Thyroid gland (tissue), 4 donors: ENCODE data around the gene FGD3. TPM values are rescaled to one million over a fixed set of nuclear protein-coding genes. Genes with fewer than 3 reads are reported as not detected.
A peak's percentile ranks its signal among the peaks of the same experiment; 100 is the strongest.

Source experiments
- DNase-seq, 2 donors: peaks; one replicate each; pipeline ENCODE4 v3.0.0-alpha.2; 2019
- H3K27ac ChIP-seq, 3 donors: fragments of 200-600 bp; sonication (generic); 1 replicate in 2 of 3; 2 replicates in 1 of 3; pipeline ENCODE4 v1.5.1; 2016 to 2019; ENCODE audit warnings: mild to moderate bottlenecking in 1 of 3, moderate library complexity in 1 of 3
- H3K27me3 ChIP-seq: fragments of 200-600 bp; sonication (generic); one replicate; pipeline ENCODE4 v1.5.1; 2019
- H3K36me3 ChIP-seq, 2 donors: fragments of 200-600 bp; sonication (generic); one replicate each; pipeline ENCODE4 v1.5.1; 2016 to 2019
- H3K4me1 ChIP-seq, 2 donors: fragments of 200-600 bp; sonication (generic); one replicate each; pipeline ENCODE4 v1.5.1; 2017 to 2019
- H3K4me3 ChIP-seq, 3 donors: fragments of 200-600 bp; sonication (generic); replicated peaks in 1 of 3; 1 replicate in 2 of 3; 2 replicates in 1 of 3; pipeline ENCODE4 v1.5.1; 2016; ENCODE audit warnings: mild to moderate bottlenecking in 1 of 3
- H3K9me3 ChIP-seq: fragments of 200-600 bp; sonication (generic); one replicate; pipeline ENCODE4 v1.5.1; 2017
- CTCF ChIP-seq, 6 experiments: fragments of 200-600 bp in 3 of 6; fragments of 450-650 bp in 3 of 6; sonication (generic) in 3 of 6; IDR thresholded peaks; one replicate each; pipeline ENCODE4 v1.5.1; 2016 to 2019; ENCODE audit warnings: antibody characterized with exemption in 6 of 6, mild to moderate bottlenecking in 2 of 6, inconsistent platforms in 1 of 6, moderate library complexity in 1 of 6
- POLR2A ChIP-seq, 2 donors: fragments of 450-650 bp; IDR thresholded peaks; one replicate each; pipeline ENCODE4 v1.6.1; 2017; ENCODE audit warnings: antibody characterized with exemption in 2 of 2, mild to moderate bottlenecking in 2 of 2, moderate library complexity in 1 of 2
- WGBS, 2 donors: methylation state at CpG; one replicate each; pipeline ENCODE4 v1.1.5; 2017; 5-methylcytosine and 5-hydroxymethylcytosine counted together
- intact Hi-C: fragments of 100-400 bp; cut with DNase I; formaldehyde crosslinking; loops from one replicate; pipeline ENCODE4 v1.15.1; 2023
- total RNA-seq, 4 donors: library from RNA; depleted of rRNA; stranded (reverse); fragments of >200 nt; gene quantifications; one replicate each; pipeline ENCODE4 v1.2.3, GENCODE V29; 2016

Gene FGD3
- total RNA-seq, 4 donors from 2014 or later: 5.2 to 6.6 (median 5.6) TPM

GRCh38 chr9:93057703-93058354, 110.5 kb downstream of the FGD3 start:
- Histone ChIP-seq H3K27ac (peak overlapping the region; percentile 74 to 79 (median 77)), H3K27me3 (no peaks in the 10 kb centered on the region), H3K36me3 (no peaks in the 10 kb centered on the region), H3K4me3 (peak overlapping the region in 1 of 3 donors; percentile 52), H3K4me1 (peaks cover 34 to 50% of the 10 kb centered on the region in 2 donors), H3K9me3 (no peaks in the 10 kb centered on the region)
- intact Hi-C loops: no loop called here
- TF ChIP-seq CTCF (IDR thresholded peaks at IDR 0.05) (no peak), POLR2A (IDR thresholded peaks at IDR 0.05) (no peak)
- no peak for DNase-seq
- WGBS, 2 donors: 45 to 47% methylated on average over 14 of the region's 14 CpGs

DNA sequence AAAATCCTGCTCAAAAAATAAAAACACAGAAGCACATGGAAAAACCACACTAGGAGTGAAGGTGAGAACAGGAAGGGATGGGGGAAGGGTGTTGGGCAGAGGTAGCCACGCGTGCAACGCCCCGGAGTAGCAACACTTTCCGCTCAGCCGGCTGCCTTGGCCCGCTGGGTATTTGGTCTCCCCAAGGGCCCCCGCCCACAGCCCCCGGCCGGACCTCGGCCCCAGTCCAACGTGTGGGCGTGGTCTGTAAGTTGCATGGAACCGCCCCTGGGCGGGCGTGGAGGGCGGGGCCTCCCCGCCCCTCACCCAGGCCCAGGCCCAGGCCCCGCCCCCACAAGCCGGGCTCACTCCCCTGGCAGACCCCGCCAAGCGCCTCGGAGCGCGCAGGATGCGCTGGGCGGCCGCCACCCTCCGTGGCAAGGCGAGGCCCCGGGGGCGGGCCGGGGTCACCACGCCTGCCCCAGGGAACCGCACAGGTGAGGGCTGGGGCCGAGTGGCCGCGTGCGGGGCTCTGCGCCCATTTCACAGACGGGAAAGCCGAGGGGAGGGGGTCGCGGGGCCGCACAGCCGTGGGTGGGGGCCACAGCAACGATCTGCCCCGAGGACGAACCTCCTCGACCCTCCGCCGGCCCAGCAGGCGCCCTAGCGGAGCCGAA, 111.2 kb downstream of the FGD3 start, which contains the start of gene SUSD3:
TSS of gene SUSD3 (plus strand) at position 347 of the 656 bp plus-strand sequence. CDS start at position 389, 42 bp downstream.
- intact Hi-C loops: no loop called here
- WGBS, 2 donors: 1 to 2% methylated on average over 7 to 11 of the region's 55 CpGs
- Histone ChIP-seq H3K4me3 (peak within 1 kb of the TSS; percentile 3 to 52 (median 12)), H3K9me3 (no peaks in the 10 kb centered on the region), H3K4me1 (peaks cover 28 to 43% of the 10 kb centered on the region in 2 donors), H3K27me3 (no peaks in the 10 kb centered on the region), H3K27ac (peak within 1 kb of the TSS; percentile 74 to 79 (median 77)), H3K36me3 (no peaks in the 10 kb centered on the region)
- DNase-seq: peak; percentile 96 to 97
- TF ChIP-seq POLR2A (IDR thresholded peaks at IDR 0.05): peak in 1 of 2 donors; percentile 23
- TF ChIP-seq CTCF (IDR thresholded peaks at IDR 0.05): no peak

DNA sequence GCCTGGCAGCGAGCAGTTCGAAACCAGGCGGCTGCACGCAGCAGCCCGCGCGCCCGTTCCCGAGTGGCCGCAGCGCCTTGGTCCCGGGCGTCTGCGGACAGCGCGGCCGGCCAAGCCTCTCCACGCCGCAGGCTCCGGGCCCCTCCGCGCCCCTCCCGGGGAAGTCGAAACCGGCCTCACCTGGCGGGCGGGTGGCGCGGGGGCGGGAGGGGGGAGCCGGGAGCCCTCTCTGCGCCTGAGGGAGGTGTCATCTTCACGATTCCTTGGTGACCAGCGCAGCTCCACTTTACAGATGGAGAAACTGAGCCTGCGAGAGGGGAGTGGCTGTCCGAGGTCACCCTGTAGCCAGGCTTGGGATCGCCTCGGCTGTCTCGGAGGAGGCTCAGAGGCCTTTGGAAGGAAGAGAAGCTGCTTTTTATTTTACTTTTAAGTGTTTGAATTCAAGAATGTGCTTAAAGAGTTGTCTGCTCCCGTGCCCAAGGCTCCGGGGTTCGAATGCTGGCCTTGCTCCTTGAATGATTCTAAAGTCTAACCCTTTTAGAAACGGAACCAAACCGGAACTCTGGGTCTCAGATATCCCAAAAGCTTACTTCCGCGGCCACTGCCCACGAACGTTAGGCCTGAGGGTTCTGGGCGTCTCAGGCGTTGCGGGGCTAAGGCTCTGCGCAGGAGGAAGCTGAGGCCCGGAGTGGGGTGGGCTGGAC, 111.8 kb downstream of the FGD3 start:
- TF ChIP-seq CTCF (IDR thresholded peaks at IDR 0.05) (no peak), POLR2A (IDR thresholded peaks at IDR 0.05) (no peak)
- Histone ChIP-seq H3K4me3 (peak overlapping the region; percentile 3 to 52 (median 12)), H3K27me3 (no peaks in the 10 kb centered on the region), H3K27ac (peak overlapping the region; percentile 74 to 79 (median 77)), H3K36me3 (no peaks in the 10 kb centered on the region), H3K9me3 (no peaks in the 10 kb centered on the region), H3K4me1 (peaks cover 21 to 37% of the 10 kb centered on the region in 2 donors)
- intact Hi-C loops: no loop called here
- 38 to 62% methylated on average over 21 to 27 of the region's 53 CpGs for WGBS, 2 donors
- DNase-seq: peak; percentile 20 to 28

GRCh38 chr9:93059715-93060578, 112.6 kb downstream of the FGD3 start:
- intact Hi-C loops: no loop called here
- DNase-seq: peak; percentile 21 to 26
- peak overlapping the region in 2 of 3 donors; percentile 3 to 23 for H3K27ac ChIP-seq
- WGBS, 2 donors: 80 to 89% methylated on average over 7 of the region's 7 CpGs
- TF ChIP-seq POLR2A (IDR thresholded peaks at IDR 0.05) (no peak), CTCF (IDR thresholded peaks at IDR 0.05) (no peak)
- H3K4me3 ChIP-seq: no peak overlapping the region
- no peaks in the 10 kb centered on the region for H3K27me3 ChIP-seq
- H3K36me3 ChIP-seq: no peaks in the 10 kb centered on the region
- H3K4me1 ChIP-seq: peaks cover 13 to 29% of the 10 kb centered on the region in 2 donors
- no peaks in the 10 kb centered on the region for H3K9me3 ChIP-seq
